GM19193 (cell line): ENCODE results near the gene MCAT.

Experiments used
- POLR2A ChIP-seq: IDR thresholded peaks from 4 replicates; pipeline ENCODE4 v1.6.1; 2011; ENCODE audit not compliant: insufficient read depth, insufficient read length; ENCODE audit errors: extremely low read depth

MCAT gene

GRCh38 chr22:43152357-43153071 lies 9.3 kb upstream of the MCAT start:
- no peak for TF ChIP-seq POLR2A

DNA sequence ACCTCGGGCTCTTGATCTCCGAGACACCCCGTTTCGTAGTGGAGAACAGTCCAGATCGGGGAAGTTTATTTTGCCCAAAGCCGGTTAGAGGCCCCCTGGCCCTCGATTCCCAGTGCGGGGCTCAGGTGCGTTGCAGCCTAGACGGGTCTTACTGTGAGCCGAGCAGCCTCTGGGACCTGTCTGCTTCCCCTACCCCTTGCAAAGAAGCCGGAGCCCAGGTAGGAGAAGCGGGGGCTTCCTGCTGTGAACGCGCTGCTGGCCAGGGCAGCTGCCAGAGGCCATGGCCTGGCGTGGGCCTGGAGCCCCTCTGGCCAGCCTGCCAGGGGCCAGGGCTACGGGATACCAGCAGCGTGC lies 8.8 kb upstream of the MCAT start:
- TF ChIP-seq POLR2A: no peak

DNA sequence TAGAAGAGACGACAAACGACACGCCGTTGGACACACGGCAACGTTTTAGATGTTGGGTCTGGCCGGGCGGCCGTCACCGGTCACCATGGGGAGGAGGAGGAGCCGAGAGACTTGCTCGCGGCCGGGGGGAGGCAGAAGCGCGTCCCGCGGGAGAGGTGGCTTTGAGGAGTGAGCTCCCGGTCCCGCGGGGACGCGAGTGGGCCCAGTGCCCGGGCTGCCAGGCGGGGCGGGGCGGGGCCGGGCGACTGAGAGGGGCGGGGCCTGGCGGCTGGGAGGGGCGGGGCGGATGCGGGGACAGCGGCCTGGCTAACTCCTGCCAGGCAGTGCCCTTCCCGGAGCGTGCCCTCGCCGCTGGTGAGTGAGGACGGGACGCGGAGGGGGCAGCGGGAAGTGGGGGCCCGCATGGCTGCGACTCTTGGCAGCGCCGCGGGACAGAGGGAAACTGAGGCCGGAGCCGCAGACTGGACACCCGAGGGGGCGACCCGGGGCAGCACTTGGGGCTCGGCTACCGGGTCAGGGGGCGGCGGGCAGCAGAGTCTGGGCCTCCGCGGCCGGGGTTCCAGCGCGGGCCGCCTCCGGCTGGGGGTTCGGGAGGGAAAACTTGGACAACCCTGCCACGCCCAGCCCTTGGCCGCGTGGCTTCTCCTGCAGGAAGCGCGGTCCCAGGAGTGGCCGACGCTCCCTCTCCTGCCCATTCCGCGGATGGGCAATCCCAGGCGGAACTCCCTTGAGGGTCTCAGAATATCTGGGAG lies 8.2 kb upstream of the MCAT start, which contains the start of gene TSPO:
Gene TSPO, plus strand, starts transcription at position 309 of the 752 bp plus-strand sequence. CDS start 7,680 bp downstream, outside the sequence.
- TF ChIP-seq POLR2A: no peak

- TF ChIP-seq POLR2A: no peak
Measured at GRCh38 chr22:43150731-43151206, 7.6 kb upstream of the MCAT start.

DNA sequence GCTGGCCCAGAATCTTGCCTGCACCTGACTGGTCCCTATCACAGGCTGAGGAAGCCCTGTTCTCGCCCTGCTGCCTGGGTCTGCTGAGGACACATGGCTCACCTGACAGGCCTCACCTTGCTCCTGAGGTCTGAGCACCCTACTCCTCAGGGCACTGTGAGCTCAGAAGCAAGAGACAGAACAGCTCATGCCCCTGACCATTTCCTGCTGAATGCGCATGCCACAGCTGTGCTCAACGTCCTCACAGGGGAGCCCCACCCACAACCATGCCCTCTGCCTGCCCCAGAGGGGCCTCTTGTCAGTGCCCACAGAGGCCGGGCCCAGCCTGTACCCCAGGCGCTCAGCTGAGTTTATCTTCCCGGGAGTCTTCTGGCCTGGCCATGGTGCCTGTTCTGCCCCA lies 5.4 kb upstream of the MCAT start:
- TF ChIP-seq POLR2A: no peak

DNA sequence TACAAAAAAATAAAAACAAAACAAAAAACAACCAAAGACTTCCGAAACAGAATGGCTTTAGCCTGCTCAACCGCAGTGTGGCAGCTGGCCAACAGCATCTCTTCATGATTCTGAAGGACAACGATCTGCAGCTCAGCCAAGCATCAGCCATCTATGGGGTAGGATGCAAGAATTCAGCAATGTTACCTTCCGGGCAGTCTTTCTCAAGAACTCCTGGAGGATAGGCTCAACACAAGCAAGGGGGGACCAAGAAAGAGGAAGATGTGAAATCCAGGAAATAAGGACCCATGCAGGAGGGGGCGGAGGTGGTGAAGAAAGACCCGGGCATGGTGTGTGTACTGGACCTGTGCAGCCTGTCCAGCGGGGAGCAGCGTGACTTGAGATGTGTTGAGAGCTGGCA lies 4.6 kb upstream of the MCAT start:
- TF ChIP-seq POLR2A: no peak

- TF ChIP-seq POLR2A: no peak
Measured at GRCh38 chr22:43144949-43145348, 1.8 kb upstream of the MCAT start.

DNA sequence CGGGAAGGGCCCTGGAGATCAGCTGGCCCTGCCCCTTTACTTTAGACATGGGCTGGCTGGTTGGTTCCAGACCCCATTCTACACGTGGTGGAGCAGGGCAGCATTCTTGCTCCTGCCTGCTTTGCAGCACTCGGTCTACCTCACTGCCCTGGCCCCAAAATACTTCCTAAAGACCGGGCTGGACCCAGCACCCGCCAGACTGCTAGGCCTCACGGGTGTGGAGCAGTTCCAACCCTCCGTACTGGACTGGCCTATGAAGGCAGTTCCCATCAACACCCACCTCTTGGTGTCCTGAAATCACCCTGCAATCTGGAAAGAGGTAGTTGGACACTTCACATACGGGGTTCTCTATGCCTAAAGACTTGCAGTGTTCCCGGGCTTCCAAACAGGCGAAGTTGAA lies 6.4 kb downstream of the MCAT start:
- TF ChIP-seq POLR2A: no peak

DNA sequence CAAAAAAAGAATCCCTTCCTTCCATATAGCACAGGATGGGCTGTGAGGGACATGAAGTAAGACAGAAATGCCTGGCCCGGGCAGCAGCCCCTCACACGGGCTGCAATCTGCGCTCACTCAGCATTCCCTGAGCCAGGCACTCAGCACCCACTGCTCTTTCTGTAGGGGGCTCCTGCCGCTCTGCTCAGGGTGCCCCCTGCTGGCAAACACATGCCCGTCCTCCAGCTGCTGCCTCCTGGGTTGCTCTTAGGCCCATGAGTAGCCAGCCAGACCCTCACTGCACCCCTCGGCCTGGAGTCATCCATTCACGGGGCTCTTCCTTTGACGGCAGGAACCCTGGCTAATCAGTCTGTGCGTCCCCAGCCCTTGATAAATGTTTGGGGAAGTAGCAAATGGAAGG lies 6.9 kb downstream of the MCAT start:
- TF ChIP-seq POLR2A: no peak

GRCh38 chr22:43135565-43135964 lies 7.6 kb downstream of the MCAT start:
- TF ChIP-seq POLR2A: no peak

DNA sequence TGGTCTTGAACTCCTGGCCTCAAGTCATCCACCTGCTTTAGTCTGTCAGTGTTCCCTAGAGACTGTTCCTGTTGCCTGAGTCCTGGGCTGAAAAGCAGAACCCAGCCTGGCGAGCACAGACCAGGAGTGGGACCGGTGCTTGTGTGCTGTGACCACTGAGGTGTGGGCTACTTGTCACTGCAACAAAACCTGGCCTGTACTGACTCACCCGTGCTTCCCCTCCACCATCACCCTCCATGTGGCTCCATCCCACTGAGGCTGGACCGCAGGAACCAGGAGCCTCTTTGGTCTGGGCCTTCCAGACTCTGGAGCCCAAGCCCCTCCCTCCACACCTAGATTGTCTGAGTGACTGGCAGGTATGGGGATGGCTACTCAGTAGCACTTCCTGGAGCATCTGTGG lies 8.6 kb downstream of the MCAT start:
- TF ChIP-seq POLR2A: no peak

DNA sequence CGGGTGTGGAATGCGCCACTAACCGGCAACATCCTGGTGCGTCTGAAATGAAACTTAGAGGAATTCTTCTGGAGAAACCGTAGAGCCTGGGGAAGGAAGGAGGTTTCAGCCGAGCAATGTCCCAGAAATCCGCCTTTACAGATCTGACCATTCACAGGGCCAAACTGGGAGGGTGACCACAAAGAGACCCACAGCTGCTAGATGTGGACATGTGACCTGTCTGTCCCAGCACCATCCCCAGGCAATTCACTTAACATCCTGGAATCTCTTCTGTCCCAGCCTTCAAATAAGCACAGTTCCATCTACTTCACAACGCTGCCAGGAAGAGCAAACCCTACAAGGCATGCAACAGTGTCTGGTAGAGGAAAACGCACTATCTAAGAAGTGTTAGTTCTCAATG lies 9.8 kb downstream of the MCAT start:
- no peak for TF ChIP-seq POLR2A

DNA sequence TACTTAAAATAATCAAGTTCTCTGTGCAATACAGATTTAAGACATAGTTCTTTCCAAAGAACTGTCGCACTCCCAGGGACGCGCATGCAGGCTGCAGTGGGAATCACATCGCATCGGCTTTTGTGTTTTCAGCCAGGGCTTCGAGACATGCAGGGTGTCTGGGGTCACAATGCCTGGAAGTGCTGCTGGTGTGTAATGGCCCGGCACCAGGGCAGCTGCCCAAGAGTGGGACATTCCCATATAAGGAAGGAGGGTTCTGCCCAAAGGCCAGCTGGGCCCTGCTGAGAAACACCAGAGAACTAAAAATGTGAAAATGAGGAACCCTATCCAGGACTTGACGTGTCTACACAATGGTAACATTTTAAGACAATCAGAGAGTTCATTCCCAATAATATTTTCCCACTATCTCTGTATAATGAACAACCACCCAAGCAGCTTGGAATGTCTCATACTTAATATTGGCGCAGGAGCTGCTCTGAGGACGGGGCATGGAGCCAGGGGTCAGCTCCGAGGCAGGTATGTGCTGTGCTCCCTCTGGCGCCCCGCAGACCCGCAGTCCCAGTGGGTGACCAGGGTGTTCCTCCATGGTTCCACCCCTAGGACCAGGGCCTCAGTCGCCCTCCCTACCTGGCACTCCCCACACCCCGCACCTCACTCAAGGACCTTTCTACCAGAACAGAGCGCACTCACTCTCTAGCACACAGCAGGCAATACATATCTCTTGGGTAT lies 11.3 kb downstream of the MCAT start:
- no peak for TF ChIP-seq POLR2A

GRCh38 chr22:43129426-43130425 lies 13.5 kb downstream of the MCAT start:
- TF ChIP-seq POLR2A: no peak
